HL-60 (cell line): Measurements from ENCODE around the gene AGPAT3.

Source experiments
- DNase-seq, 2 experiments: peaks; one replicate each; pipeline ENCODE4 v3.0.0-alpha.2; 2010 to 2020; ENCODE audit warnings: low read depth in 1 of 2, low spot score in 1 of 2
- H3K27ac ChIP-seq: fragments of 250-450 bp; sonication (Bioruptor Pico); replicated peaks from 2 replicates; pipeline ENCODE4 v1.5.1; 2020; ENCODE audit warnings: mild to moderate bottlenecking, moderate library complexity
- H3K27me3 ChIP-seq: fragments of 250-450 bp; sonication (Bioruptor Pico); 2 replicates; pipeline ENCODE4 v1.5.1; 2021; ENCODE audit warnings: mild to moderate bottlenecking, moderate library complexity; ENCODE audit not compliant: insufficient read depth, poor library complexity, severe bottlenecking
- H3K4me3 ChIP-seq: replicated peaks from 2 replicates; pipeline ENCODE4 v1.5.1; 2011; ENCODE audit warnings: mild to moderate bottlenecking, control low read depth, low read length; ENCODE audit not compliant: insufficient read depth
- CTCF ChIP-seq: IDR thresholded peaks from one replicate; pipeline ENCODE4 v1.5.1; 2011; ENCODE audit warnings: low read length, control low read depth, inconsistent platforms; ENCODE audit not compliant: insufficient read depth
- GABPA ChIP-seq: IDR thresholded peaks from 2 replicates; pipeline ENCODE4 v1.6.1; 2012; ENCODE audit warnings: low read depth
- POLR2AphosphoS5 ChIP-seq: IDR thresholded peaks from 2 replicates; pipeline ENCODE4 v1.6.1; 2012; ENCODE audit warnings: low read depth
- SPI1 ChIP-seq: IDR thresholded peaks from 2 replicates; pipeline ENCODE4 v1.6.1; 2012; ENCODE audit warnings: low read depth, mild to moderate bottlenecking, borderline replicate concordance
- TF ChIP-seq, protein P1 (sequence below): IDR thresholded peaks from 2 replicates; pipeline ENCODE4 v1.6.1; 2012; ENCODE audit warnings: low read depth; ENCODE audit not compliant: insufficient replicate concordance

The AGPAT3 gene

DNA sequence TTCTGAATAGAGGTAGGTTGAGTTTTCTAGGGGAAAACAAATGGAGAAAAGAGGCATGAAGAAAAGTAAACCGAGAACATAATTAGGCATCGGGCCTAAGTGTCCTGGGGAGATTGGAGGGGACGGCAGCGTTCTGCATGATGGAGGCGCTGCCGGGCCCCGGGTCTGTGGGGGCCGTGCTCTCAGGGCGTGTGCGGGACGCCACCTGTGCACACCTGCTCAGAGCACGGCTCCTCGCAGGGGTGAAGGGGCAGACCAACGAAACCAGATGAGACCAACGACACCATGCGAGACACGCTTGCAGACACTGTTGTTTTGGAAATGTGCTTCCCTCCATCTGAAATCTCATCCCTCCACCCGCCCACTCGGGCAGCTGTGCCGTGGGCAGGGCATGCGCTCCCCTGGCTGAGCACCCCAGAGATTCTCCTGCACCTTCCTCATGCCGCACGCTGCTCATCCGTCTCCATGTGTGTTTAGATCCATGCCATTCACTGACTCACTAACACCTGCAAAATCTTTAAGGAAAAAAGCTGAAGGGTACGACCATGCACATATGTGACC lies 118.9 kb downstream of the AGPAT3 start:
- Histone ChIP-seq H3K27ac (no peak overlapping the region), H3K27me3 (no peaks in the 10 kb centered on the region), H3K4me3 (no peak overlapping the region)
- TF ChIP-seq CTCF (no peak), GABPA (no peak), POLR2AphosphoS5 (no peak), SPI1 (no peak)
- TF ChIP-seq, protein P1, sequence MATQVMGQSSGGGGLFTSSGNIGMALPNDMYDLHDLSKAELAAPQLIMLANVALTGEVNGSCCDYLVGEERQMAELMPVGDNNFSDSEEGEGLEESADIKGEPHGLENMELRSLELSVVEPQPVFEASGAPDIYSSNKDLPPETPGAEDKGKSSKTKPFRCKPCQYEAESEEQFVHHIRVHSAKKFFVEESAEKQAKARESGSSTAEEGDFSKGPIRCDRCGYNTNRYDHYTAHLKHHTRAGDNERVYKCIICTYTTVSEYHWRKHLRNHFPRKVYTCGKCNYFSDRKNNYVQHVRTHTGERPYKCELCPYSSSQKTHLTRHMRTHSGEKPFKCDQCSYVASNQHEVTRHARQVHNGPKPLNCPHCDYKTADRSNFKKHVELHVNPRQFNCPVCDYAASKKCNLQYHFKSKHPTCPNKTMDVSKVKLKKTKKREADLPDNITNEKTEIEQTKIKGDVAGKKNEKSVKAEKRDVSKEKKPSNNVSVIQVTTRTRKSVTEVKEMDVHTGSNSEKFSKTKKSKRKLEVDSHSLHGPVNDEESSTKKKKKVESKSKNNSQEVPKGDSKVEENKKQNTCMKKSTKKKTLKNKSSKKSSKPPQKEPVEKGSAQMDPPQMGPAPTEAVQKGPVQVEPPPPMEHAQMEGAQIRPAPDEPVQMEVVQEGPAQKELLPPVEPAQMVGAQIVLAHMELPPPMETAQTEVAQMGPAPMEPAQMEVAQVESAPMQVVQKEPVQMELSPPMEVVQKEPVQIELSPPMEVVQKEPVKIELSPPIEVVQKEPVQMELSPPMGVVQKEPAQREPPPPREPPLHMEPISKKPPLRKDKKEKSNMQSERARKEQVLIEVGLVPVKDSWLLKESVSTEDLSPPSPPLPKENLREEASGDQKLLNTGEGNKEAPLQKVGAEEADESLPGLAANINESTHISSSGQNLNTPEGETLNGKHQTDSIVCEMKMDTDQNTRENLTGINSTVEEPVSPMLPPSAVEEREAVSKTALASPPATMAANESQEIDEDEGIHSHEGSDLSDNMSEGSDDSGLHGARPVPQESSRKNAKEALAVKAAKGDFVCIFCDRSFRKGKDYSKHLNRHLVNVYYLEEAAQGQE = no peak
- no peak for DNase-seq

- Histone ChIP-seq H3K4me3 (no peak overlapping the region), H3K27me3 (no peaks in the 10 kb centered on the region), H3K27ac (no peak overlapping the region)
- TF ChIP-seq, protein P1 = no peak
- no peak for TF ChIP-seq CTCF
- no peak for TF ChIP-seq GABPA
- TF ChIP-seq POLR2AphosphoS5 = no peak
- TF ChIP-seq SPI1 = no peak
- DNase-seq = no peak
Measured at GRCh38 chr21:43984905-43985689, 120.1 kb downstream of the AGPAT3 start.

- Histone ChIP-seq H3K27me3 (no peaks in the 10 kb centered on the region), H3K4me3 (no peak overlapping the region), H3K27ac (no peak overlapping the region)
- TF ChIP-seq POLR2AphosphoS5 (no peak), GABPA (no peak), SPI1 (no peak), CTCF (no peak)
- TF ChIP-seq, protein P1 = no peak
- no peak for DNase-seq
Measured at GRCh38 chr21:43985690-43986251, 120.7 kb downstream of the AGPAT3 start.
